Nephron (organoid): ENCODE results near the gene ARL11.

ENCODE experiments used
- H3K27ac Mint-ChIP-seq, 3 experiments: 2 replicates each; pipeline ENCODE4 v1.8.0; 2020; ENCODE audit warnings: mixed read lengths in 3 of 3, mild to moderate bottlenecking in 2 of 3, moderate library complexity in 1 of 3
- H3K27me3 Mint-ChIP-seq: 2 replicates; pipeline ENCODE4 v1.8.0; 2021; ENCODE audit warnings: low read depth, mild to moderate bottlenecking, moderate library complexity, mixed read lengths
- H3K36me3 Mint-ChIP-seq: 2 replicates; pipeline ENCODE4 v1.8.0; 2020; ENCODE audit warnings: low read depth, mixed read lengths
- H3K4me1 Mint-ChIP-seq: 2 replicates; pipeline ENCODE4 v1.8.0; 2020; ENCODE audit warnings: mixed read lengths
- H3K4me3 Mint-ChIP-seq, 3 experiments: 2 replicates each; pipeline ENCODE4 v1.8.0; 2020; ENCODE audit warnings: mild to moderate bottlenecking in 3 of 3, mixed read lengths in 3 of 3, moderate library complexity in 2 of 3
- H3K9me3 Mint-ChIP-seq: 2 replicates; pipeline ENCODE4 v1.8.0; 2020; ENCODE audit warnings: mixed read lengths
- TF ChIP-seq, protein P1 (sequence below), 3 experiments: fragments of 200-600 bp; sonication (generic); IDR thresholded peaks; one replicate each; pipeline ENCODE4 v1.5.0; 2021; ENCODE audit warnings: antibody characterized with exemption in 3 of 3; ENCODE audit not compliant: unreplicated experiment in 3 of 3

ARL11 gene

DNA sequence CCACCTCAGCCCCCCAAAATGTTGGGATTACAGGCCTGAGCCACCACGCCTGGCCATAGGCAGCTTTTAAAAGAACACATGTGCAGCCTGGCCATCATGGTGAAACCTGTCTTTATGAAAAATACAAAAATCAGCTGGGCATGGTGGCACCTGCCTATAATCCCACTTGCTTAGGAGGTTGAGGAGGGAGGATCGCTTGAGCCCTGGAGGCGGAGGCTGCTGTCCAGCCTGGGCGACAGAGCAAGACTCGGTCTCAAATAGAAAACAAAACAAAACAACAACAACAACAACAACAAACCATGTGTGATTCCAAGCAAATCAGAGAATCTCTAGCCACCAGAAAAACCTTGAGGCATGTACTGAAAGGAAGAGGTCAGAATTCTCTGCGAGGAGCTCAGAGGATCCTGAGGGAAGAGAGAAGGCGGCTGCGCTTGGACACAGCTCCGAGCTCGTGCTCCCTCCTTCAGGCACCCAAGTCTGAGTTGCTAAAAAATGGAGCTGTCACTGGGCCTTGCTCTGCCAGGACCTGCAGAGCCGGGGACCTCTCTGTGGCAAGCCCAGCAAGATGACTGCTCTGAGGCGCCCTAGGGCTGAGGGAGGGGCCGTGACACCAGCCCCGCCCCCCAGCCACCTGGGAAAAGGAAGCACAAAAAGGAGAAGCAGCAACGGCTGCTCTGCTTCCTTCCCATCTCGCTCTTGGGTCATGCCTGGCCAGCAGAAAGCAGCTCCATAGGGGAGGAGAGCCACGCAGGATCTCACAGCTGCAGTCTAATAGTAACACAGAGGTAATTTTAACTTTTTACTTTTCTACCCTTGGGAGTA lies at the start of gene ARL11:
Gene ARL11, plus strand, starts transcription at position 677 of the 822 bp plus-strand sequence. CDS start 1,941 bp downstream, outside the sequence.
- peak within 1 kb of the TSS in 2 of 3 experiments; percentile 20 to 21 for H3K4me3 Mint-ChIP-seq
- TF ChIP-seq, protein P1, sequence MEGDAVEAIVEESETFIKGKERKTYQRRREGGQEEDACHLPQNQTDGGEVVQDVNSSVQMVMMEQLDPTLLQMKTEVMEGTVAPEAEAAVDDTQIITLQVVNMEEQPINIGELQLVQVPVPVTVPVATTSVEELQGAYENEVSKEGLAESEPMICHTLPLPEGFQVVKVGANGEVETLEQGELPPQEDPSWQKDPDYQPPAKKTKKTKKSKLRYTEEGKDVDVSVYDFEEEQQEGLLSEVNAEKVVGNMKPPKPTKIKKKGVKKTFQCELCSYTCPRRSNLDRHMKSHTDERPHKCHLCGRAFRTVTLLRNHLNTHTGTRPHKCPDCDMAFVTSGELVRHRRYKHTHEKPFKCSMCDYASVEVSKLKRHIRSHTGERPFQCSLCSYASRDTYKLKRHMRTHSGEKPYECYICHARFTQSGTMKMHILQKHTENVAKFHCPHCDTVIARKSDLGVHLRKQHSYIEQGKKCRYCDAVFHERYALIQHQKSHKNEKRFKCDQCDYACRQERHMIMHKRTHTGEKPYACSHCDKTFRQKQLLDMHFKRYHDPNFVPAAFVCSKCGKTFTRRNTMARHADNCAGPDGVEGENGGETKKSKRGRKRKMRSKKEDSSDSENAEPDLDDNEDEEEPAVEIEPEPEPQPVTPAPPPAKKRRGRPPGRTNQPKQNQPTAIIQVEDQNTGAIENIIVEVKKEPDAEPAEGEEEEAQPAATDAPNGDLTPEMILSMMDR (IDR thresholded peaks at IDR 0.05; ENCODE audit: unreplicated experiment in 3 of 3), result no peak
- peaks cover 7% of the 10 kb centered on the region for H3K4me1 Mint-ChIP-seq
- no peaks in the 10 kb centered on the region for H3K36me3 Mint-ChIP-seq
- H3K27me3 Mint-ChIP-seq, result peaks cover 3% of the 10 kb centered on the region
- H3K27ac Mint-ChIP-seq, result peak within 1 kb of the TSS in 2 of 3 experiments; percentile 42 to 48
- H3K9me3 Mint-ChIP-seq, result no peaks in the 10 kb centered on the region

DNA sequence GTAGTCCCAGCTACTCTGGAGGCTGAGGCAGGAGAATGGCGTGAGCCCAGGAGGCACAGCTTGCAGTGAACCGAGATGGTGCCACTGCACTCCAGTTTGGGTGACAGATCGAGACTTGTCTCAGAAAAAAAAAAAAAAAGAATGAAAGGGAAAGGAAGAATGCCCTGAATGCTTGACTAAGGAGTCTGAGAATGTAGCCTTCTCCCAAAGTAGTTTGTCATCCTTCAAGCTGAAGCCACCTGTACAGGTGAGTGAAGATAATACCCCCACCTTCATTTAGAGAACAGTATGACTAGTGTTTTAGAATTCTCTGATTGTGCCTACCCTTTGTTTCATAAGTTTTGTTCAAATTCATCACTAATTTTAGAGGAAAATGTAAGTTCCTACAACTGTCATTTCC lies 48.8 kb upstream of the ARL11 start:
- H3K9me3 Mint-ChIP-seq, result no peaks in the 10 kb centered on the region

DNA sequence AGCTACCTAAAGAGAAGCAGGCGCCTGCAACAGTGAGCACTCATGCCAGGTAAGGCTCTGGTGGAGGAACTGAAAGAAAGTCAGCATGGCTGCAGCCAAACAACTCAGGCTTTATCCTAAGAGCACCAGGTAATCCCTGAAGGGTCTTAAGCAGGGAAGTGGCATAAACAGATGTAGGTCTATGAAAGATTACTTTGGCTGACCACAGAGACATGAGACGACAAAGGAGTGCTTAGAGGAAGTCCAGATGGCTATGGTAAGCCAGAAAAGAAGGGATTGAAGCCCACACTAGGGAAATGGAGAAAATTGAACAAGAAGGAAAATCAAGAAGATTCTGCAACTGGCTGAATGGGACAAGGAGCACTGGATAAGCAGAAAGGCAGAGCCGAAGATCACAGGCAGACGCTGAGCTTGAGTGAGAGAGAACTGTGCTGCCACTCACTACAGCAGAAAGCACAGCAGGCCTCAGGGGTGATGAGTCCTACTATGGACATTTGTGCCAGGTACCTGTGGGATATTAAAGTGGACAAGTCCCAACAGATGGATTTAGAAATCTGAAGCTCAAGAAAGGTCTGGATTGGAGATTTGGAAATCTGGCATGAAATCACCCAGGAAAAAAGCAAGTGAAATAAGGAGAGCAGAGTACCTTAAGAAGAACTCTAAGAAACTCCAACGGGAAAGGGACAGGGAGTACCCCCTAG lies 47.2 kb upstream of the ARL11 start:
- TF ChIP-seq, protein P1 (IDR thresholded peaks at IDR 0.05; ENCODE audit: unreplicated experiment in 3 of 3), result no peak
- H3K36me3 Mint-ChIP-seq, result peaks cover 41% of the 10 kb centered on the region
- peak overlapping the region; percentile 14 to 60 (median 30) for H3K4me3 Mint-ChIP-seq
- H3K9me3 Mint-ChIP-seq, result no peaks in the 10 kb centered on the region
- peak overlapping the region in 1 of 3 experiments; percentile 3 for H3K27ac Mint-ChIP-seq
- H3K4me1 Mint-ChIP-seq, result peaks cover 31% of the 10 kb centered on the region
- no peaks in the 10 kb centered on the region for H3K27me3 Mint-ChIP-seq

More for the DNA sequence above, 48.8 kb upstream of the ARL11 start:
- Mint-ChIP-seq H3K27me3 (no peaks in the 10 kb centered on the region), H3K36me3 (peaks cover 52% of the 10 kb centered on the region), H3K4me3 (no peak overlapping the region), H3K4me1 (peaks cover 26% of the 10 kb centered on the region), H3K27ac (no peak overlapping the region)
- TF ChIP-seq, protein P1 (IDR thresholded peaks at IDR 0.05; ENCODE audit: unreplicated experiment in 3 of 3), result no peak

DNA sequence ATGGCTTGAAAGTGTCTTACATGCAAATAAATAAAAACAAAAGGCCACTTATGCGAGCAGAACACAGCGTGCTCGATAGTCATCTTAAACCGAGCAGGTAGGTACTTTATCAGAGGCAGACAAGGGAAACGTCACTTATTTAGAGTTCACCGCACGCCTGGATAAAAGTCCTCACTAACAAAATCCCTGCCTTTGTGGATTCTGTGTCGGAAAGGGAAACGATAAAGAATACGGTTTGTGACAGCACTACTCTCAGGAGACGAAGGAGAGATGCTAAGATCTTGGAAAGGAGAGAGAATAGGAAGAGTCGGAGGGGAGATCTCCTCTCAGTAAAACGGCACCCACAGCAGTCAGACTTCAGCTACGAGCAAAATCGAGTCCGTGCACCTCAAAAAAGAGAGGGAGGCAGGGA lies 43.5 kb upstream of the ARL11 start:
- TF ChIP-seq, protein P1 (IDR thresholded peaks at IDR 0.05; ENCODE audit: unreplicated experiment in 3 of 3), result no peak
- Mint-ChIP-seq H3K9me3 (no peaks in the 10 kb centered on the region), H3K36me3 (peaks cover 29% of the 10 kb centered on the region), H3K27me3 (no peaks in the 10 kb centered on the region), H3K4me3 (peak overlapping the region; percentile 87 to 92 (median 92)), H3K4me1 (peaks cover 34% of the 10 kb centered on the region), H3K27ac (peak overlapping the region; percentile 61 to 87 (median 85))

DNA sequence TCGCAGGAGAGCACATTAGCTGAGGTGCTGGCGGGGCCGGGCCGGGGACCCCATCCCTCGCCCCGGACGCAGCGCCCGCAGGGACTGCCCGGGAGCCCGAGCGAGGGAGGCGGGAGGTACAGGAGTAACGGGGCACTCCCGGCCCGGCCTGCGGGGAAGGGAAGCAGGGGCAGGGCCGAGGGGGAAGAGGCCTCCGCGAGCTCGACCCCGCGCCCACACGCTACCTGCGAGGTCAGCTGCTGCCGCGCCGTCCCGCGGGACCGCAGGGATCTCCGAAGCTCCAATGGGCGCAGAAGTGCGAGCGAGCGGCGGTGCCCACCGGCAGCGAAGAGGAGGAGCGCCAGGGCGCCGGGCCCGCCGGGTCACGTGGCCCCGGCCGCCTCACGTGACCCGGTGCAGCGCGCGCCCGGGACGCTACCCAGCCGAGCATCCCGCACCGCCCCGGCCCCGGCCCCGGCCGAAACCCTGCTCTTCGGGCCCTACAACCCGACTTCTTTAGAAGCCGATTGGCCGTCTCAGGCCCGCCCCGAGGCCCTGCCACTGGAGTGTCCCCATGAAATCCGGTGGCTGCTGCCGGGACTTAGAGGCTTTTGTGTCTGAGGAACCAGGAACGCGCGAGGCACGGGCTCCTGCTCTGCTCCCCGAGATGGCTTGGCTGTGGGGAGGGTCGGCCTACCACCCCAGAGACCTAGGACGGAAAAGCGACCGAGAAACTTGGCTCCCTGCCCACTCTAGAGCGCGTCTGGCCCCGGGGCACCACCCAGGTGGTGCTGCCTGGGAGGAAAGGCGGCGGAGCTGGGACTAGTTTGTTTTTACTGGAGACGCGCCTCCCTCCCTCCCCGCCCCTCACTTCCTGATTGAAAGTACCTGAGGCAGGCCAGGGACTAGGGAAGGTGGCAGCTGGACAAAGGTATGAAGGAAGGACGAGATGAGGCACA lies 42.8 kb upstream of the ARL11 start, which contains the start of gene RCBTB1:
Gene RCBTB1, minus strand, starts transcription at position 339 of the 938 bp plus-strand sequence. CDS start 18,279 bp downstream, outside the sequence.
- Mint-ChIP-seq H3K4me3 (peak within 1 kb of the TSS; percentile 87 to 92 (median 92)), H3K9me3 (no peaks in the 10 kb centered on the region), H3K4me1 (peaks cover 34% of the 10 kb centered on the region), H3K36me3 (peaks cover 23% of the 10 kb centered on the region), H3K27me3 (no peaks in the 10 kb centered on the region), H3K27ac (peak within 1 kb of the TSS; percentile 84 to 94 (median 87))
- TF ChIP-seq, protein P1 (IDR thresholded peaks at IDR 0.05; ENCODE audit: unreplicated experiment in 3 of 3), result no peak
